Caco-2 (cell line): ENCODE measurements around the gene FNDC3B. TPM values are rescaled to one million over a fixed set of nuclear protein-coding genes. Genes with fewer than 3 reads are reported as not detected.

Source experiments
- BruUV-seq: library from RNA; stranded (reverse); fragments of 400-500 nt; replicated peaks from 2 replicates; lab custom pipeline; 2021; lab: Mats Ljungman, UMichigan
- CTCF ChIA-PET: fragments of 300-600 bp; sonication (Branson Sonifier 250); formaldehyde crosslinking; loops from one replicate; lab custom pipeline; 2022; ENCODE audit warnings: antibody characterized with exemption; lab: Charles Lee
- POLR2A ChIA-PET: fragments of 300-600 bp; sonication (Branson Sonifier 250); formaldehyde crosslinking; loops from one replicate; lab custom pipeline; 2022; ENCODE audit warnings: antibody characterized with exemption; lab: Charles Lee
- DNase-seq, 2 experiments: peaks; one replicate each; pipeline versions ENCODE4 v3.0.0 to v3.0.0-alpha.2; 2020 to 2022
- H3K27me3 ChIP-seq: replicated peaks from 2 replicates; pipeline ENCODE4 v1.6.0; 2011; ENCODE audit warnings: low read length; ENCODE audit not compliant: control insufficient read depth, insufficient read depth
- H3K36me3 ChIP-seq: 2 replicates; pipeline ENCODE4 v1.5.1; 2011; ENCODE audit warnings: low read length; ENCODE audit not compliant: control insufficient read depth, insufficient read depth
- H3K4me1 ChIP-seq: fragments of 250-450 bp; sonication (Bioruptor Pico); 2 replicates; pipeline ENCODE4 v1.5.1; 2020; ENCODE audit warnings: mild to moderate bottlenecking
- H3K4me3 ChIP-seq: 2 replicates; pipeline ENCODE4 v1.5.1; 2011; ENCODE audit warnings: low read depth, mild to moderate bottlenecking, control low read depth, low read length
- H3K9me3 ChIP-seq: fragments of 250-450 bp; sonication (Bioruptor Pico); 2 replicates; pipeline ENCODE4 v1.5.1; 2020; ENCODE audit warnings: mild to moderate bottlenecking, moderate library complexity
- H3K27ac Mint-ChIP-seq: one replicate; pipeline ENCODE4 v1.8.0; 2022; ENCODE audit warnings: mixed read lengths; ENCODE audit not compliant: unreplicated experiment
- H3K27me3 Mint-ChIP-seq: one replicate; pipeline ENCODE4 v1.8.0; 2022; ENCODE audit warnings: mixed read lengths; ENCODE audit not compliant: insufficient read depth, unreplicated experiment
- H3K36me3 Mint-ChIP-seq: one replicate; pipeline ENCODE4 v1.8.0; 2022; ENCODE audit warnings: mild to moderate bottlenecking, mixed read lengths; ENCODE audit not compliant: insufficient read depth, unreplicated experiment
- H3K4me1 Mint-ChIP-seq: one replicate; pipeline ENCODE4 v1.8.0; 2022; ENCODE audit warnings: low read depth, mixed read lengths; ENCODE audit not compliant: unreplicated experiment
- H3K4me3 Mint-ChIP-seq: one replicate; pipeline ENCODE4 v1.8.0; 2022; ENCODE audit warnings: mild to moderate bottlenecking, moderate library complexity, mixed read lengths; ENCODE audit not compliant: unreplicated experiment
- H3K9me3 Mint-ChIP-seq: one replicate; pipeline ENCODE4 v1.8.0; 2022; ENCODE audit warnings: mixed read lengths; ENCODE audit not compliant: unreplicated experiment
- CTCF ChIP-seq, 2 experiments: fragments of 200-600 bp in 1 of 2; IDR thresholded peaks; 1 replicate in 1 of 2; 2 replicates in 1 of 2; pipeline versions ENCODE4 v1.5.1 to v1.8.0; 2011 to 2022; ENCODE audit warnings: antibody characterized with exemption in 1 of 2, control low read depth in 1 of 2, inconsistent platforms in 1 of 2, low read depth in 1 of 2, low read length in 1 of 2, mild to moderate bottlenecking in 1 of 2, moderate library complexity in 1 of 2; ENCODE audit not compliant: insufficient read depth in 1 of 2, severe bottlenecking in 1 of 2, unreplicated experiment in 1 of 2
- intact Hi-C: fragments of 100-400 bp; cut with micrococcal nuclease; formaldehyde crosslinking; loops from one replicate; pipeline ENCODE4 v1.10.0; 2022; ENCODE audit not compliant: unreplicated experiment
- total RNA-seq: library from RNA; stranded (reverse); gene quantifications from 2 replicates; pipeline ENCODE4 v1.2.3, GENCODE V29; 2022

FNDC3B gene
- total RNA-seq, 1 experiment from 2014 or later, result 59.8 TPM

- H3K36me3 Mint-ChIP-seq, result peaks cover 66% of the 10 kb centered on the region
- Histone ChIP-seq H3K4me3 (no peak overlapping the region), H3K27me3 (no peaks in the 10 kb centered on the region), H3K4me1 (no peaks in the 10 kb centered on the region), H3K36me3 (peaks cover 2% of the 10 kb centered on the region; the same call in 1 of the 2 replicates), H3K9me3 (no peaks in the 10 kb centered on the region)
- no peak overlapping the region for H3K4me3 Mint-ChIP-seq
- no peak for TF ChIP-seq CTCF (IDR thresholded peaks at IDR 0.05; ENCODE audit: insufficient read depth in 1 of 2, low read depth in 1 of 2, low read length in 1 of 2, severe bottlenecking in 1 of 2, unreplicated experiment in 1 of 2)
- no peaks in the 10 kb centered on the region for H3K9me3 Mint-ChIP-seq
- H3K27ac Mint-ChIP-seq, result no peak overlapping the region
- DNase-seq, result no peak
- intact Hi-C loops, result loop anchor here (5.0 kb wide), 1 partner anchor 695 kb away; no protein-coding TSS in a partner anchor
- CTCF ChIA-PET, result interaction anchor here (0.6 to 2.0 kb wide), 6 partner anchors 10 to 570 kb away, joined by 3 to 29 read pairs (median 4); no protein-coding TSS in a partner anchor
- POLR2A ChIA-PET, result no interaction called here
- no TSS peak for BruUV-seq
- no peaks in the 10 kb centered on the region for H3K27me3 Mint-ChIP-seq
- H3K4me1 Mint-ChIP-seq, result no peaks in the 10 kb centered on the region
Observed at GRCh38 chr3:172342097-172342659, 302.8 kb downstream of the FNDC3B start.

- peaks cover 61% of the 10 kb centered on the region for H3K36me3 Mint-ChIP-seq
- H3K9me3 Mint-ChIP-seq, result no peaks in the 10 kb centered on the region
- Histone ChIP-seq H3K9me3 (no peaks in the 10 kb centered on the region), H3K36me3 (peaks cover 2% of the 10 kb centered on the region; the same call in 1 of the 2 replicates), H3K27me3 (no peaks in the 10 kb centered on the region), H3K4me1 (no peaks in the 10 kb centered on the region), H3K4me3 (no peak overlapping the region)
- intact Hi-C loops, result loop anchor here (5.0 kb wide), 1 partner anchor 696 kb away; no protein-coding TSS in a partner anchor
- H3K27me3 Mint-ChIP-seq, result no peaks in the 10 kb centered on the region
- BruUV-seq, result no TSS peak
- POLR2A ChIA-PET, result no interaction called here
- no peaks in the 10 kb centered on the region for H3K4me1 Mint-ChIP-seq
- TF ChIP-seq CTCF (IDR thresholded peaks at IDR 0.05; ENCODE audit: insufficient read depth in 1 of 2, low read depth in 1 of 2, low read length in 1 of 2, severe bottlenecking in 1 of 2, unreplicated experiment in 1 of 2), result no peak
- DNase-seq, result no peak
- CTCF ChIA-PET, result no interaction called here
- H3K27ac Mint-ChIP-seq, result no peak overlapping the region
- H3K4me3 Mint-ChIP-seq, result no peak overlapping the region
Observed at GRCh38 chr3:172343117-172343516, 303.7 kb downstream of the FNDC3B start.

GRCh38 chr3:172343979-172344378 lies 304.6 kb downstream of the FNDC3B start:
- no peak overlapping the region for H3K27ac Mint-ChIP-seq
- H3K4me1 Mint-ChIP-seq, result no peaks in the 10 kb centered on the region
- no peaks in the 10 kb centered on the region for H3K4me1 ChIP-seq
- H3K9me3 Mint-ChIP-seq, result no peaks in the 10 kb centered on the region
- TF ChIP-seq CTCF (IDR thresholded peaks at IDR 0.05; ENCODE audit: insufficient read depth in 1 of 2, low read depth in 1 of 2, low read length in 1 of 2, severe bottlenecking in 1 of 2, unreplicated experiment in 1 of 2), result no peak
- BruUV-seq, result no TSS peak
- POLR2A ChIA-PET, result no interaction called here
- H3K27me3 Mint-ChIP-seq, result no peaks in the 10 kb centered on the region
- H3K4me3 Mint-ChIP-seq, result no peak overlapping the region
- H3K4me3 ChIP-seq, result no peak overlapping the region
- peaks cover 53% of the 10 kb centered on the region for H3K36me3 Mint-ChIP-seq
- no peaks in the 10 kb centered on the region for H3K9me3 ChIP-seq
- H3K27me3 ChIP-seq, result no peaks in the 10 kb centered on the region
- DNase-seq, result no peak
- intact Hi-C loops, result loop anchor here (5.0 kb wide), 1 partner anchor 697 kb away; no protein-coding TSS in a partner anchor
- H3K36me3 ChIP-seq, result peaks cover 2% of the 10 kb centered on the region; the same call in 1 of the 2 replicates
- CTCF ChIA-PET, result no interaction called here
